CD4-positive, alpha-beta T cell (primary cell): ENCODE results near the gene ZNF615. TPM values are rescaled to one million over a fixed set of nuclear protein-coding genes. Genes with fewer than 3 reads are reported as not detected.

ENCODE experiments used
- ATAC-seq: fragments of 200-7000 bp; cut with Tn5 transposase; one replicate; pipeline ENCODE4 v1.10.0; 2022; ENCODE audit warnings: mild to moderate bottlenecking; ENCODE audit not compliant: poor library complexity
- CTCF ChIA-PET: fragments of 350-600 bp; sonication (Branson Sonifier 250); formaldehyde crosslinking; loops from one replicate; lab custom pipeline; 2021; ENCODE audit warnings: antibody characterized with exemption, inconsistent platforms; lab: Charles Lee
- POLR2A ChIA-PET: fragments of 350-600 bp; sonication (Branson Sonifier 250); formaldehyde crosslinking; loops from one replicate; lab custom pipeline; 2021; ENCODE audit warnings: antibody characterized with exemption, inconsistent platforms; lab: Charles Lee
- DNase-seq, 14 experiments: peaks; one replicate each; pipeline ENCODE4 v3.0.0-alpha.2; 2013 to 2020; ENCODE audit warnings: mixed read lengths in 2 of 14
- H3K27ac ChIP-seq, 2 donors: one replicate each; pipeline versions ENCODE4 v1.5.1 to v1.7.0; 2013; ENCODE audit warnings: low read length in 2 of 2, low read depth in 1 of 2, mild to moderate bottlenecking in 1 of 2
- H3K27me3 ChIP-seq, 2 experiments: 1 replicate in 1 of 2; 2 replicates in 1 of 2; pipeline versions ENCODE4 v1.6.1 to v1.7.0; 2013; ENCODE audit warnings: low read length in 2 of 2, control low read depth in 1 of 2, mild to moderate bottlenecking in 1 of 2, moderate library complexity in 1 of 2; ENCODE audit not compliant: insufficient read depth in 2 of 2, control insufficient read depth in 1 of 2
- H3K36me3 ChIP-seq: one replicate; pipeline ENCODE4 v1.6.1; 2013; ENCODE audit warnings: low read length, control low read depth; ENCODE audit not compliant: insufficient read depth
- H3K4me1 ChIP-seq: one replicate; pipeline ENCODE4 v1.6.1; 2013; ENCODE audit warnings: low read length, control low read depth; ENCODE audit not compliant: insufficient read depth
- H3K4me3 ChIP-seq: one replicate; pipeline ENCODE4 v1.5.1; 2013; ENCODE audit warnings: mild to moderate bottlenecking, low read length, moderate library complexity
- H3K9me3 ChIP-seq, 2 experiments: 1 replicate in 1 of 2; 2 replicates in 1 of 2; pipeline versions ENCODE4 v1.6.1 to v1.7.0; 2013; ENCODE audit warnings: low read length in 2 of 2, mild to moderate bottlenecking in 2 of 2, control low read depth in 1 of 2, moderate library complexity in 1 of 2; ENCODE audit not compliant: control insufficient read depth in 1 of 2, insufficient read depth in 1 of 2
- H3K27ac Mint-ChIP-seq: one replicate; pipeline ENCODE4 v1.8.0; 2020; ENCODE audit warnings: mixed read lengths
- H3K27me3 Mint-ChIP-seq: one replicate; pipeline ENCODE4 v1.8.0; 2021; ENCODE audit warnings: mixed read lengths
- H3K36me3 Mint-ChIP-seq: one replicate; pipeline ENCODE4 v1.8.0; 2021; ENCODE audit warnings: low read depth, mixed read lengths
- H3K4me1 Mint-ChIP-seq: one replicate; pipeline ENCODE4 v1.8.0; 2021; ENCODE audit warnings: low read depth, mixed read lengths
- H3K4me3 Mint-ChIP-seq: one replicate; pipeline ENCODE4 v1.8.0; 2020; ENCODE audit warnings: mild to moderate bottlenecking, mixed read lengths
- H3K9me3 Mint-ChIP-seq: one replicate; pipeline ENCODE4 v1.8.0; 2020; ENCODE audit warnings: mixed read lengths
- CTCF ChIP-seq: fragments of 200-600 bp; IDR thresholded peaks from one replicate; pipeline ENCODE4 v1.8.0; 2022; ENCODE audit warnings: antibody characterized with exemption, mild to moderate bottlenecking
- intact Hi-C, 2 experiments: fragments of 100-400 bp; cut with DNase I in 1 of 2; cut with micrococcal nuclease in 1 of 2; formaldehyde crosslinking; loops; one replicate each; pipeline versions ENCODE4 v1.15.1 to v1.9.0; 2023 to 2025; cut with DNase I, micrococcal nuclease
- total RNA-seq, 174 experiments: library from RNA in 2 of 174; stranded (reverse) in 2 of 174; gene quantifications; one replicate each; pipeline ENCODE4 v1.2.3 and lab custom pipeline; 2021 to 2026

Gene ZNF615
- total RNA-seq, 2 experiments from 2014 or later: 8.9 to 9.2 TPM

GRCh38 chr19:52022193-52022592 is 14.2 kb upstream of the ZNF615 start:
- no peaks in the 10 kb centered on the region for H3K27me3 ChIP-seq

GRCh38 chr19:52020506-52020905 is 12.5 kb upstream of the ZNF615 start:
- Histone ChIP-seq H3K4me1 (no peaks in the 10 kb centered on the region), H3K4me3 (no peak overlapping the region), H3K27ac (no peak overlapping the region), H3K36me3 (peaks cover 88% of the 10 kb centered on the region), H3K9me3 (peaks cover 46 to 95% of the 10 kb centered on the region in 2 experiments), H3K27me3 (no peaks in the 10 kb centered on the region)
- Mint-ChIP-seq H3K27ac (no peak overlapping the region), H3K4me3 (no peak overlapping the region), H3K4me1 (peaks cover 6% of the 10 kb centered on the region), H3K36me3 (peaks cover 99% of the 10 kb centered on the region), H3K9me3 (peaks cover 25% of the 10 kb centered on the region), H3K27me3 (no peaks in the 10 kb centered on the region)
- DNase-seq: no peak
- no peak for TF ChIP-seq CTCF
- no peak for ATAC-seq
- intact Hi-C loops: no loop called here
- ChIA-PET POLR2A (interaction anchor here (1.4 to 1.5 kb wide), 2 partner anchors 12 to 28 kb away, joined by 5 to 8 read pairs; partner anchors contain the start of genes ZNF432 and ZNF615), CTCF (interaction anchor here (1.5 kb wide), 1 partner anchor 12 kb away, joined by 7 read pairs; the partner anchor contains the start of gene ZNF615)

More at GRCh38 chr19:52022193-52022592, 14.2 kb upstream of the ZNF615 start:
- POLR2A ChIA-PET: interaction anchor here (0.6 to 1.5 kb wide), 3 partner anchors 9 to 1055 kb away, joined by 3 to 5 read pairs (median 3); partner anchors contain the start of gene ZNF615
- Mint-ChIP-seq H3K4me1 (peaks cover 22% of the 10 kb centered on the region), H3K27me3 (no peaks in the 10 kb centered on the region), H3K9me3 (peaks cover 23% of the 10 kb centered on the region), H3K4me3 (no peak overlapping the region), H3K27ac (no peak overlapping the region), H3K36me3 (peaks cover 99% of the 10 kb centered on the region)
- H3K9me3 ChIP-seq: peaks cover 44 to 88% of the 10 kb centered on the region in 2 experiments
- peaks cover 81% of the 10 kb centered on the region for H3K36me3 ChIP-seq
- intact Hi-C loops: no loop called here
- no peak overlapping the region for H3K27ac ChIP-seq
- no peak for ATAC-seq
- CTCF ChIA-PET: no interaction called here
- H3K4me1 ChIP-seq: peaks cover 4% of the 10 kb centered on the region
- H3K4me3 ChIP-seq: no peak overlapping the region
- no peak for TF ChIP-seq CTCF
- DNase-seq: no peak

- H3K4me1 Mint-ChIP-seq: peaks cover 24% of the 10 kb centered on the region
- Histone ChIP-seq H3K4me3 (no peak overlapping the region), H3K9me3 (peaks cover 34 to 48% of the 10 kb centered on the region in 2 experiments), H3K27ac (no peak overlapping the region), H3K36me3 (no peaks in the 10 kb centered on the region), H3K27me3 (no peaks in the 10 kb centered on the region), H3K4me1 (peaks cover 12% of the 10 kb centered on the region)
- no peaks in the 10 kb centered on the region for H3K27me3 Mint-ChIP-seq
- H3K36me3 Mint-ChIP-seq: peaks cover 89% of the 10 kb centered on the region
- no peak overlapping the region for H3K27ac Mint-ChIP-seq
- ATAC-seq (no peak), DNase-seq (no peak)
- no peak for TF ChIP-seq CTCF
- ChIA-PET POLR2A (no interaction called here), CTCF (no interaction called here)
- peak overlapping the region; percentile 51 for H3K4me3 Mint-ChIP-seq
- intact Hi-C loops: no loop called here
- H3K9me3 Mint-ChIP-seq: peaks cover 24% of the 10 kb centered on the region
Measured at GRCh38 chr19:52010674-52011073, 2.7 kb upstream of the ZNF615 start.
